ENCODE measurements around the gene IL2RA.

DNA sequence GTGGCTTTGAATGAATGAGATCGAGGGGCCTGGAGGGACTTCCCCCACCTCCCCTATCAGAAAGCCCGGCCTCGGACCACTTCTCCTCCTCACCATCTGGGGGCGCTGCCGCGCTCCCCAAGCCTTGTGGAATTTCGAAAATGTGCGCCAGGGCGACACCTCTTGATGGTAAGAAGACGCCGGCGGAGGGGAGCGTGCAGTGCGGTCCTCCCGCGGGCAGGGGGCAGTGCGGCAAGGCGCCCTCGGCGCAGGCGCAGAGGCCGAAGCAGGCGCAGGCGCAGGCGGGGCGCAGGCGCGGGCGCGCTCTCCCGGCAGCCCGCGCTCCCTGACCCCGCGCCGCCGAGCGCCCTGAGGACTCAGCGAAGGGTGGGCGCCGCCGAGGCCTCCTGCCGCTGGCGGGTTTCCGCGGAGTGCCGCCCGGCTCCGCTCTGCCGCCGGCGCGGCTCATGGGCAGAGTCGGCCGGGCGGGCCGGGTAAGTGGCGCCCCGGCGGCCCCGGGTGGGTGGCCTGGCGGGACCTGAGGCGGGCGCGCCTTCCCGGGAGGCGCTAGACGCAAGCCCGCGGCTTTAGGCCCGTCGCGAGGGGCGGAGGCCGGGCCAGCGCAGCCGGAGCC is 26.7 kb upstream of the IL2RA start, which contains the start of gene RBM17:
- TF ChIP-seq CTCF (conservative IDR thresholded peaks at IDR 0.05; ENCODE audit: low read depth, low read length) = peak; percentile 92
- TF ChIP-seq EZH2phosphoT487 (IDR thresholded peaks at IDR 0.05; ENCODE audit: borderline replicate concordance, low read length) = no peak
- no peak for TF ChIP-seq EZH2 (IDR thresholded peaks at IDR 0.05; ENCODE audit: low read length, unreplicated experiment)

Data from PC-3 (cell line).